ENCODE data around the gene GGA3. TPM values are rescaled to one million over a fixed set of nuclear protein-coding genes. Genes with fewer than 3 reads are reported as not detected.
A peak's percentile ranks its signal among the peaks of the same experiment; 100 is the strongest.

The GGA3 gene
- total and polyA plus RNA-seq, 2 experiments from 2014 or later, result 22.5 to 54.3 TPM

DNA sequence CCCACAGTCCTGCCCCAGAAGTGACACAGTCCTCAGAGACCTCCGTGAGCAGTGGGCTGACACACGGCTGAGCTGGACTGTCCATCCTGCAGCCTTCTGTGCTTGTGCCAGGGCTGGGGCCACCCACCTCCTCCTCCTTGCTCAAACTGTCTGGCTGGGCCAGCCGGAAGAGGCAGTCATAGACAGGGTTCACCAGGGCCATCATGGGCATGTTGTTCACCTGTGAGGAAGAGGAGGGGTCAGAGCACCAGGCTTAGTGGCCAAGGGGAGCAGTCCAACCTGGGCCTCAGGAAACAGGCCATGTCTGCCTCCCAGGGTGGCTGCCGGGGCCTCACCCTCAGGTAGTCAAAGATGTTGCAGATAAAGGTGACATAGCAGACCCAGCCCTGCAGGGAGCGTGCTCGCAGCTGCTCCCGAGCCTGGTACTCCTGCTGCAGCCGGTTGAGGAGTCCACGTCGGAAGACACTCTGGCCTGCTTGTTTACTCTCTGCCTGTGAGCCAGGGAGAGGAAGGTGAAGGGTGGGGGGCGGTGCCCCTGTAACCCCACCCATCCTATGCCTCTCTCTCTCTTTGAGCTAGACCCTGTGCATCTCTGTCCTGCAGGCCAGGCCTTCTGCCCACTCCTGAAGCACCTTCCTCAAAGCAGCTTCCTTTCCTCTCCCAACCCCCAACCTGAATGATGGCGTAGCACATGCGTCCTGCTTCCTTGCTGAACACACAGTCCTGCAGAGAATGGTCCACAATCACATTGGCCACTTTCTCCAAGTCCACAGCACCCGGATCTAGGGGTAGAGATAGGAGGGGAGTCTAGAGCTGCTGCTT lies 6.2 kb upstream of the GGA3 start:
- H2AFZ ChIP-seq, result no peak overlapping the region
- peaks cover 18% of the 10 kb centered on the region for H3K79me2 ChIP-seq (replicated peaks; ENCODE audit: insufficient read depth)
- Mint-ChIP-seq H3K27me3 (ENCODE audit: insufficient read depth, low read depth, poor library complexity) (peaks cover 11% of the 10 kb centered on the region), H3K9me3 (no peaks in the 10 kb centered on the region), H3K36me3 (ENCODE audit: low read depth) (peaks cover 46% of the 10 kb centered on the region; the same call in 2 of the 3 replicates), H3K27ac (peak overlapping the region; percentile 77), H3K4me3 (peak overlapping the region; percentile 5; the same call in 2 of the 3 replicates), H3K4me1 (peaks cover 26% of the 10 kb centered on the region)
- H3K36me3 ChIP-seq (ENCODE audit: insufficient read depth), result peaks cover 19% of the 10 kb centered on the region
- no peaks in the 10 kb centered on the region; the same call in 1 of the 2 replicates for H4K20me1 ChIP-seq (replicated peaks; ENCODE audit: insufficient read depth)
- no peaks in the 10 kb centered on the region for H3K9me2 ChIP-seq (ENCODE audit: insufficient read depth)
- peak overlapping the region; percentile 83; the same call in 1 of the 2 replicates for H3K27ac ChIP-seq (ENCODE audit: low read depth)
- peak; percentile 66 for ATAC-seq
- H3K27me3 ChIP-seq (ENCODE audit: insufficient read depth), result no peaks in the 10 kb centered on the region
- peaks cover 53% of the 10 kb centered on the region for H3F3A ChIP-seq (replicated peaks; ENCODE audit: low read depth)
- no peak overlapping the region; the same call in 1 of the 2 replicates for H3K4me3 ChIP-seq
- peaks cover 10% of the 10 kb centered on the region for H3K4me1 ChIP-seq (ENCODE audit: insufficient read depth)
- TF ChIP-seq CREB1 (CRISPR knock-in tag; IDR thresholded peaks at IDR 0.05; ENCODE audit: low read depth) (0 out of 2 replicates have a peak, but pooled peaks have one; percentile 29), EZH2 (IDR thresholded peaks at IDR 0.05; ENCODE audit: low read depth, unreplicated experiment) (no peak), POLR2AphosphoS5 (IDR thresholded peaks at IDR 0.05; ENCODE audit: low read depth) (peak; percentile 57; the same call in 1 of the 2 replicates)
- TF ChIP-seq, protein P1, sequence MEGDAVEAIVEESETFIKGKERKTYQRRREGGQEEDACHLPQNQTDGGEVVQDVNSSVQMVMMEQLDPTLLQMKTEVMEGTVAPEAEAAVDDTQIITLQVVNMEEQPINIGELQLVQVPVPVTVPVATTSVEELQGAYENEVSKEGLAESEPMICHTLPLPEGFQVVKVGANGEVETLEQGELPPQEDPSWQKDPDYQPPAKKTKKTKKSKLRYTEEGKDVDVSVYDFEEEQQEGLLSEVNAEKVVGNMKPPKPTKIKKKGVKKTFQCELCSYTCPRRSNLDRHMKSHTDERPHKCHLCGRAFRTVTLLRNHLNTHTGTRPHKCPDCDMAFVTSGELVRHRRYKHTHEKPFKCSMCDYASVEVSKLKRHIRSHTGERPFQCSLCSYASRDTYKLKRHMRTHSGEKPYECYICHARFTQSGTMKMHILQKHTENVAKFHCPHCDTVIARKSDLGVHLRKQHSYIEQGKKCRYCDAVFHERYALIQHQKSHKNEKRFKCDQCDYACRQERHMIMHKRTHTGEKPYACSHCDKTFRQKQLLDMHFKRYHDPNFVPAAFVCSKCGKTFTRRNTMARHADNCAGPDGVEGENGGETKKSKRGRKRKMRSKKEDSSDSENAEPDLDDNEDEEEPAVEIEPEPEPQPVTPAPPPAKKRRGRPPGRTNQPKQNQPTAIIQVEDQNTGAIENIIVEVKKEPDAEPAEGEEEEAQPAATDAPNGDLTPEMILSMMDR (conservative IDR thresholded peaks at IDR 0.05; ENCODE audit: low read depth in 2 of 2), result peak; percentile 37 to 69
- peak overlapping the region; percentile 60 for H3K4me2 ChIP-seq
- peak; percentile 89 for DNase-seq (ENCODE audit: low spot score)

- no peak overlapping the region for H3K4me2 ChIP-seq
- peaks cover 49% of the 10 kb centered on the region for H3F3A ChIP-seq (replicated peaks; ENCODE audit: low read depth)
- ATAC-seq (no peak), DNase-seq (ENCODE audit: low spot score) (no peak)
- Mint-ChIP-seq H3K36me3 (ENCODE audit: low read depth) (peaks cover 51% of the 10 kb centered on the region; the same call in 2 of the 3 replicates), H3K9me3 (no peaks in the 10 kb centered on the region), H3K27me3 (ENCODE audit: insufficient read depth, low read depth, poor library complexity) (peaks cover 11% of the 10 kb centered on the region), H3K4me1 (peaks cover 31% of the 10 kb centered on the region), H3K27ac (no peak overlapping the region), H3K4me3 (no peak overlapping the region; the same call in 2 of the 3 replicates)
- peaks cover 19% of the 10 kb centered on the region for H3K36me3 ChIP-seq (ENCODE audit: insufficient read depth)
- no peaks in the 10 kb centered on the region for H3K9me2 ChIP-seq (ENCODE audit: insufficient read depth)
- no peak overlapping the region for H3K4me3 ChIP-seq
- H3K79me2 ChIP-seq (replicated peaks; ENCODE audit: insufficient read depth), result peaks cover 24% of the 10 kb centered on the region
- H3K4me1 ChIP-seq (ENCODE audit: insufficient read depth), result peaks cover 10% of the 10 kb centered on the region
- no peaks in the 10 kb centered on the region for H3K27me3 ChIP-seq (ENCODE audit: insufficient read depth)
- 0 out of 2 replicates have a peak overlapping the region, but pooled peaks have one; percentile 70 for H3K27ac ChIP-seq (ENCODE audit: low read depth)
- no peaks in the 10 kb centered on the region; the same call in 1 of the 2 replicates for H4K20me1 ChIP-seq (replicated peaks; ENCODE audit: insufficient read depth)
- TF ChIP-seq ZNF331 (CRISPR knock-in tag; IDR thresholded peaks at IDR 0.05; ENCODE audit: low read depth) (no peak), POLR2AphosphoS5 (IDR thresholded peaks at IDR 0.05; ENCODE audit: low read depth) (peak; percentile 1; the same call in 1 of the 2 replicates)
- no peak overlapping the region for H2AFZ ChIP-seq
Measured at GRCh38 chr17:75267153-75267410, 5.7 kb upstream of the GGA3 start.

Measured in GM23338 (cell line).